Stimulated activated CD8-positive, alpha-beta memory T cell treated with anti-CD3 and anti-CD28 coated beads, Interleukin-4, amount 100 ng/mL, for 24 hours (primary cell): ENCODE data around the gene ABCA7.

Source experiments
- DNase-seq: peaks from one replicate; pipeline ENCODE4 v3.0.0-alpha.2; 2020; ENCODE audit warnings: low read depth

Gene ABCA7

DNA sequence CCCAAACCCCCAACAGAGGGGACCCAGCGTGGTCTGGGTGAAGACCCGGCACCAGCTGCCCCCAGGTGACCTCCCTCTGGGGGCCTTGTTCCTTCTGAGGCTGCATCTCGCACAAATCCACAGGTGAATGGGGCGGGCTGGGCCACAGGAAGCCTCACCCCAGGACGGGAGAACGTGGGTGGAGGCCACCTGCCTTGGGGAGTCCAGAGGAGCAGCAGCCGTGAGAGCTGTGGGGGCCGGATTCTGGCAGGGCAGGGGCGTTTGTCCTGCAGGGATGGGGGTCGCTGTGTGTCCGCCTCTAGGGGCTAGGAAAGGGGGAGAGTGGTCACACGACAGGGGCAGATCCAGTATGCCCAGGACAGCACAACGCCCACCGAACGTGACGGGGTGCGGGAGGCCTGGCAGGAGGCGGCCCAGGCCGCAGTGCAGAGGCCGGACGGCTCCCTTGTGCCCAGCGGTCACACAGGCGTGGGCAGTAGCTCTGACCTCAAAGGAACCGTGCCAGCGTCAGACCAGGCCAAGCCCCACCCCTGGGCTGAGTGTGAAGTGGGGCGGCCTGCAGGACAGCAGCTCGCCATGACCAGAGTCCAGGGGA is 48.6 kb downstream of the ABCA7 start:
- no peak for DNase-seq

DNA sequence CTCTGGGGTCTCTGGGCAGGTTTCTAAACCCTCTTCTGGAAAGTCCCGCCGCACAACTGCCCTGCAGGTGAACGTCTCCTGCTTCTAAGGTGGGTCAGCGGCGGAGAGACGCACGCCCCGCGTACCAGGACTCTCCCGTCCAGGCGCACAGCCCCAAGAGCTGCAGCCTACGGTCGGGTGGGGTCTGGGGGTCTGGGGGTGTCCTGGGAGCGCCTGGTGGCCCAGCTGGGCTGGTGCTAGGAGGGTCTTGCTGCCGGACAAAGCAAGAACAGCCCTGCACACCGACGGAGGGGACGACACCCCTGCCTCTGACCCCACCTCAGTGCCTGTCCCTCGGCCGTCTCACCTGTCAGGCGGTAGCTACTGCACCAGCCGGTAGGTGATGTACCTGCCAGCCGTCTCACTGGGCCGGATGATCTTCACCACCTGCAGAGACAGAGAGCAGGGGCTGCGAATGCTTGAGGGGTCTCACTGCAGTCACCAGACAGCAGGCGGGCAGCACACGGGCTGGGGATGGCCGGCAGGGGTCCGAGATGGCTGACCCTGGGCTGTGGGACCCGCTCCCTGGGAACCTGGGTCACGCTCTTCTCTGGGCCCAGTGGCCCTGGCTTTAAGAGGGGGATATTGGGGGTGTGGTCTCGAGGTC is 49.3 kb downstream of the ABCA7 start:
- no peak for DNase-seq

DNA sequence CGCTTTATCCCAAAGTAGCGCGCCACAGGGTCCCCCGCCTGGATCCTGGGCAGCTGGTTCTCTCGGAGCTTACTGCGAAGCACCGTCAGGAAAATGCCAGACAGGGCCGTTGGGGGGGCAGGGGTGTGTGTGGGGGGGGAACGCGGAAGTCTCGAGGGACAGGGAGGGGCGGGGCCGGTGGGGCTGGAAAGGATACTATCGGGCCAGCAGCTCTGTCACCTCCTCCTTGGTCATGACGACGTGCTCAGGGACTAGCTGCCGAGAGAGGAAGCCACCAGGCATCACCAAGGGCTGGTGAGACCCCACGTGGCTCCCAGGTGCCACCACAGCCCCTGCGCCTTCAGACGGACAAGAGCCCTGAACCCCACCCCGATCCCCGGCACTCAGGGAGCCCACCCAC is 50.0 kb downstream of the ABCA7 start:
- no peak for DNase-seq

DNA sequence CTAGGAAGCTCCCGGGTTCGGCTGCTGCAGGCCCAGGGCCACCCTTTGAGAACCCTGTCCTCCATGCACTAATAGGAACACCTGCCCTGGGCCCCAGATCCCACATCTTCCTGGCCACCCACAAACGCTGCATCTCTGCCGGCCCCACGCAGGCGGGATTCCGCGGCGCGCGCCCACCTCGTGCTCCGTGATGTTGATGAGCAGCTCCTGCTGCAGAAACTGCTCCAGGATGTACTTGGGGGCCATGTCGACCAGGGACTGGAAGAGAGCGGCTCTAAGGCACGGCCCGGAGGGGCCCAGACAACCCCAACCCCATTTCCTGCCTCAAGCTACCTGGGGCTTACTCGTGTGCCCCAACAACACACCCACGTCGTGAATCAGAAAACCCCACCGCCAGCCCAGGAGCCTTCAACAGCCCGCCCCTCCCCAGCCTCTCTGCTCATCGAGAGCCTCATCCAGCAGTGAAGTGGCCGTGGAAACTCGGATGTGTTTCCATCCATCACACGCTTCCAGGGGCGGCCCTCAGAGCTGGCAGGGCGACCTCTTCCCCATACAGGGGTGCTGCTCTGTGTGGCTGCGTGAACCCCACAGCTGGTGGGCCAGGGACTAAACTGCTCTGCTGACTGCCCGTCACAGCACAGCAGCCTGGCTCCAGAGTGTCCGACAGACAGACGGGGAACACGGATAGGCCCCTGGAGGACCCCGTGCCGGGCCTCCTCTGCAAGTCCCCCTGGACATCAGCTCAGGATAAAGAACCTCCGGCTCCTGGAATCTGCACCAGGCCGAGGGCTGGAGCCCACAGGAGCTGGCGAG is 51.0 kb downstream of the ABCA7 start:
- no peak for DNase-seq

DNA sequence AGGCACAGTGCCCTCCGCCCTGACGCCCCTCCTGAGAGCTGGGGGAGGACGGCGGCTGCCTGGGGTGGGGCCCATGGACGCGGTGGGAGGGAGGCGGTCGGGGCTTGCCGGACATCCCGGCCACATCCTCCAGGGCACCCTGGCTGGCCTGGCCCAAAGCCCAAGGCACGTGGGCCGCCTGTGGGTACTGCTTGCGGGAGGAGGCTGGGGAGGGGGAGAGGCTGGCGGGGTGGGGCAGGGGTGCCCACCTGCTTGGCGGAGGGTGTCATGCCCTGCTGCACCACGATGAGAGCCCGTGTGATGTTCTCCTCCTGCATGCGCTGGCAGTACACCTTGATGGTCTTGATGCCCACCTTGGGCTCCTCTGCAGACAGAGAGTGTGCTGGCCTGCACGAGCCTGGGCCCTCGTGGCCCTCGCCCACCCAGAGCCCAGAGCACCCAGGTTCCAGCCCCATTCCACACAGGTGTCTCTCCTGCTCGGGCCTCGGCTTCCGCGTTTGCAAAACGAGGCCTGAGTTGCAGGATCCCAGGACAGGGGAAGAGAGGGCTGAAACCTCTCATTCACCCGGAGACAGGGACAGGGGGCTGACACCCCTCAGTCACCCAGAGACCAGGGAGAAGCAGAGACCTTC is 51.8 kb downstream of the ABCA7 start:
- no peak for DNase-seq

DNA sequence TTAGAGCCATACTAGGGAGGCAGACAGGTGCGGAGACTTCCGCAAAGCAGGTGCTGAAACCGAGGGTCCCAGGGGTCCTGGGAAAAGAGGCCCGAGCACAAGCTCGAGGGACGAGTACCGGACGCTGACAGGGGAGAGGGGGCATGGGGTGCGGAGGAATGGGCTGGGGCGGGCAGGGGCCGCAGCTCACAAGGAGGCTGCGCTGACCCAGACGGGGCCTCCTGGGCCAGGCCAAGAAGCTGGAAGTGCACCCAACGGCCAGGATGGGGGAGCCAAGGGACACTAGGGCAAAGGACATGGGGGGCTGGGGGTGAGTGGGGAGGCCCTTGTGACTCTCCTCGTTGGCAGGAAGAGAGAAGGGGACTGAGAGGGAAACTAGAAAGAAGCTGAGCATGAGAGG is 53.4 kb downstream of the ABCA7 start:
- no peak for DNase-seq

DNA sequence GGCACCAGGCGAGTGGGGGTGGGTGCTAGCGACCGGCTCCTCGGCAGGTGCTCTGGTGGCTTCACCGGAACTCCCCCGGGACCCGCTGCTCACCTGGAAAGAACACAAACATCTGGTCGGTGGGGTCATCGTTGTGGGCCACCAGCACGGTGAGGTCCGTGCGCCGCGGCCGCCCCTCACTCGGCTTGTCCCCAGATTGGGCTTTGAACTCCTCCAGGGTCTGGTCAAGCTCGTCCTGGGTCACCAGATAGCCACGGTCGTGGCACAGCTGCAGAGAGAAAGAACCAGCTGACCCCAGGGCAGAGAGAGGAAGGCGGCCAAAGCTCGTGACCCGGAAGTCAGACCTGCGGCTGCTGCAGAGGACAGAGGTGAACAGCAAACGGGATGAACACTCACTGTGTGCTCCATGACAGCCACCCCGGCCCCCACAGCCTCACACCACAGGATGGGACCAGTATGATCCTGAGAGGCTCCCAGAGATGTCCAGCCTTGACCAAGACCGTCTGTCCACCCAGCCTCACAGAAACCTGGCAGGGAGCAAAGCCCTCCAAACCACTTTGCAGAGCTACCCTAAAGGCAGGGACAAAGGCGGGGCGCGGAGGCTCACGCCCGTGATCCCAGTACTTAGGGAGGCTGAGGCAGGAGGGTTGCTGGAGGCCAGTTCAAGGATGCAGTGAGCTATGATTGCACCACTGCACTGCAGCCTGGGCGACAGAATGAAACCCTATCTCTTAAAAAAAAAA is 54.1 kb downstream of the ABCA7 start:
- no peak for DNase-seq

DNA sequence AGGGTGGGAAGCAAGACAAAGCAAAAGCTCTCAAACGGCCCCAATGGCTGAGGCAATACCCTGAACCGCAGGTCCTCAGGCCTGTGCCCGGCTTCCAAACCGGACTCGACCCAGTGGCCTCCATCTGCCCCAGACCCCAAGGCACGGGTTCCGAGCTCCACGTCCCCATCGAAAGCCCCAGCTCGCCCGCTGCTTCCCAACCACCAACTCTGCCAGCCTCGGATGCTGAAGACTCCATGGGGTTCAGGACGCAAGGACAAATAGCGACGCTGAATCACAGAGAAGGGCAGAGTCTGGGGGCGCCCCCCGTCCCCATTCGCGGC is 54.7 kb downstream of the ABCA7 start:
- no peak for DNase-seq

DNA sequence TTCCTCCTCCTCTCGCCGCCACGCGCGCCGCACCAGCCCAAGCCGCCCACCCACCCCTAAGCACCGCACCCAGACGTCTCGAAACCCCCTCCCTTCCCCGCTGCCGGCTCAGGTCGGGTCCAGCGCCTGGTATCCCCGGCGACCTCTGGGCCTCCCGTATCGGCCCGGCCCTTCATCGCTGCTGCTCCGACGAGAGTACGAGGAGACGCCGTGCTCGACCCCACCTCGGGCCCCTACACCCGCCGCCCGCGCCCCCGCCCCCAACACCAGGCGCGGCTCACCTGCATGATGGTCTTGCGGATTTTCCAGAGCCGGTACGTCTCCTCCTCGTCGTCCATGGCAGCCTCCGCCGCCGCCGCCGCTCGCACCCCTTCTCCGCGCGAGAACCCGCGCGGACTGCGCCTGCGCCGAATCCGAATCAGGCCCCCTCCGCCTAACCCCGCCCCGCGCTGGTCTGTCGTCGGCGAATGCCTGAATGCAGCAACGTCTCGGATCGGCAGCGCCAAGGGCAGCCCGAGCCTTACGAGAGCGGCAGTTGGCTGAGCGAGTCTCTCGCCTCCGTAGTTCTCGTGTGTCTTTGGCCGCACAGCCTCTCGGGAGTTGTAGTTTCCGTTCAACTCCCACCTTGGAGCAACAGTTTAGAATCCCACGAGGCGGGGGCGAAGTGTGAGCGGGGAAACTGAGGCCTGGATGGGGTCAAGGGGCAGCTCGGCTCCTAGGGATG is 55.2 kb downstream of the ABCA7 start, which contains the start of gene POLR2E:
TSS of gene POLR2E (minus strand) at position 398 of the 724 bp plus-strand sequence. CDS start at position 338, 60 bp downstream.
- DNase-seq = peak; percentile 94

DNA sequence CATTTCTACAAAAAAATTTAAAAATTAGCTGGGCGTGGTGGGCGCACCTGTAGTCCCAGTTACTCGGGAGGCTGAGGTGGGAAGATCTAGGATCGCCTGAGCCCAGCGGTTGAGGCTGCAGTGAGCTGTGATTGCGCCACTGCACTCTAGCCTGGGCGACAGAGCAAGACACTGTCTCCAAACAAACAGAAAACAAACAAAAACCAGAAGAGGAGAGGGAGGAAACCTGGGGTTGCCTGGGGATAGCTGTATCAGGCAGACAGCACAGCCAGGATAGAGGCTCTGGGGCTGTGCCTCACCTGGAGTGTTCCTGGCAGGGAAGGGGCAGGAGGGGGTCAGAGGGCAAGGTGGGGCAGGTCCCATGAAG is 57.9 kb downstream of the ABCA7 start:
- DNase-seq = no peak

DNA sequence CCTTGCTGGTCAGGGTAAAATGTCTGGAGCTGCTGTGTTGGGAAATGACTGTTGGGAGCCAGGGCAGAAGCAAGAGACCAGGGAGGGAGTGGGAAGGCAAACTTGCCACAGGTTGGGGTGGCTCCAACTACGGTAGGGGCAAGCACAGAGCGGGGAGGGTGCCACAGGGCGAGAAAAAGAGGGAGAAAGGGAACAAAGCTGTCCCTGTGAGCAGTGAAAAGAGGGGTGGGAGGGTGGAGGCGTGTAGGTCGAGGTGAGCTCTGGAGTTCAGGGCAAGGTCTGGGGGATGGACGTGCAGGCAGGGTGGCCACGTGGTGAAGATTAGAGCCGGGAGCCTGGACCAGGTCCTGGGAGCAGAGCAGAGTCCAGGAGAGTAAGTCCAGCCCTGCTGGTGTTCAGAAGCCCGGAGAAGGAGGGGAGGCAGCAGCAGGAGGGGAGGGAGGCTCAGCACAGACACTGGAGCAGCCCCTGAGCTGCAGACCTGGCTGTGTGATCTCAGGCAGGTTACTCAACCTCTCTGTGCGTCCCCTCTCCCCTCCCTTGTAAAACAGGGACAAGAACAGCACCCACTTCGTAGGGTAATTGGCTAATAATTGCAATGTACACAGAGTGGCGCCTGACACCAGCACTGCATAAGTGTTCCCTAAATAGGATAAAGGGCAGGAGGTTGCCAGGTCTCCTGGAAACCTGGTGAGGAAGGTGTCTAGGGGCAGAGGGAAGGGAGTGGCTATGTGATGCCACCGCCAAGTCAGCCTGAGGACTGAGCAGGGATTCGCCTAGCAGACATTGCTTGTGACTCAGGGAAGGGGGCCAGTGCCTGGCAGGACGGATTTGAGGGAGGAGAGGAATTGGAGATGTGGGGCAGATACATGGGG is 58.5 kb downstream of the ABCA7 start:
- DNase-seq = no peak

DNA sequence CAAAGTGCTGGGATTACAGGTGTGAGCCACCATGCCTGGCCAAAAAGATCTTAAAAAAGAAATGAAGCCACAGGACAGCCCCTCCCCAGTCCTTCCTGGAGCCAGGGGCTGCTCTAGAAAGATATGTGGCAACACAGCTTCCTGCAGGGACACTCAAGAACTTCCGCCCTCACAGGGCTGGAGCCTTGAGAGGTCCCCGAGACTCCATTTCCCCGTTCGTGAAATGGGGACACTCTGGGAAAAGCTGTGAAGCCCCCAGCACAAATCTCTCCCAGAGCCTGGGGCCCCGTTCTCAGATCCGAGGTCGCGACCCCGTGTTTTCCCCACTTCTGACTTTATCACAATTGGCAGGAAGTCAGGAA is 61.4 kb downstream of the ABCA7 start:
- no peak for DNase-seq

DNA sequence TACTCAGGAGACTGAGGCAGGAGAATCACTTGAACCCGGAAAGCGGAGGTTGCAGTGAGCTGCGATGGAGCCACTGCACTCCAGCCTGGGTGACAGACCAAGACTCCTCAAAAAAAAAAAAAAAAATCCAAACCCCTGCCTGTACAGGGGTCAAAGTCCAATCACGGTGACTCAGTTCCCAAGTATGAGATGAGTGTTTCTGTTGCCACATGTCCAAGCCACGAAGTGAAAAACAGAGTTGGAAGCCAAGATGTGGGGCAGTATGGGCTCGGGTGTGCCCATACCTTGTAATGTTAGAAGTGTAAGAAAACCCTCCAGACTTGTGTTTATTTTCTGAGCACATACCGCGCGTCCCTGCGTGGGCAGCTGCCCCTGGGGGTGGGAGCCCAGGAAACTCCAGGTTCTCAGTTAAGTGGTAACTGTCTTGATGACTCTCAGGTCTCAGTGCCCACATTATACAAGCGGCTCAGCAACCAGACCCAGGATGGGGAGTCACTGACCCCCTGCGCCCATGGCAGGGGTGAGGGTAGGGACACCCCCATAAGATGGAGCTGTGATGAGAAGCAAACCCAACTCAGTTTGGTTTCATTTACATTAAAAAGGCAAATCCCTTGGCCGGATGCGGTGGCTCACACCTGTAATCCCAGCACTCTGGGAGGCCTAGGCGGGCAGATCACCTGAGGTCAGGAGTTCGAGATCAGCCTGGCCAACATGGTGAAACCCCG is 62.7 kb downstream of the ABCA7 start:
- DNase-seq = peak; percentile 61

DNA sequence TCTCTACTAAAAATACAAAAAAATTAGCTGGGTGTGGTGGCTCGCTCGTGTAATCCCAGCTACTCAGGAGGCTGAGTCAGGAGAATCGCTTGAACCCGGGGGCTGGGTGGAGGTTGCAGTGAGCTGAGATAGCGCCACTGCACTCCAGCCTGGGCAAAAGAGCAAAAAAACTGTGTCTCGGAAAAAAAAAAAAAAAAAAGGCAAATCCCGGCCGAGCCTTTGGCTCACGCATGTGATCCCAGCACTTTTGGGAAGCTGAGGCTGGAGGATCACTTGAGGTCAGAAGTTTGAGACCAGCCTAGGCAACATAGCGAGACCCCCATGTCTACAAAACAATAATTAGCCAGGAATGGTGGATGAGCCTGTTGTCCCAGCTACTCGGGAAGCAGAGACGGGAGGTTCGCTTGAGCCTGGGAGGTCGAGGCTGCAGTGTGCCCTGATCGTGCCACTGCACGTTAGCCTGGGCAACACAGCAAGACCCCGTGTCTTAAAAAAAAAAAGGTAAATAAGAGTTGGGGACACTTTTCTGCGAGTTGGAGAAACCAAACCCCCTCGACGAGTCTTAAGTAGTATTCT is 63.3 kb downstream of the ABCA7 start:
- no peak for DNase-seq

DNA sequence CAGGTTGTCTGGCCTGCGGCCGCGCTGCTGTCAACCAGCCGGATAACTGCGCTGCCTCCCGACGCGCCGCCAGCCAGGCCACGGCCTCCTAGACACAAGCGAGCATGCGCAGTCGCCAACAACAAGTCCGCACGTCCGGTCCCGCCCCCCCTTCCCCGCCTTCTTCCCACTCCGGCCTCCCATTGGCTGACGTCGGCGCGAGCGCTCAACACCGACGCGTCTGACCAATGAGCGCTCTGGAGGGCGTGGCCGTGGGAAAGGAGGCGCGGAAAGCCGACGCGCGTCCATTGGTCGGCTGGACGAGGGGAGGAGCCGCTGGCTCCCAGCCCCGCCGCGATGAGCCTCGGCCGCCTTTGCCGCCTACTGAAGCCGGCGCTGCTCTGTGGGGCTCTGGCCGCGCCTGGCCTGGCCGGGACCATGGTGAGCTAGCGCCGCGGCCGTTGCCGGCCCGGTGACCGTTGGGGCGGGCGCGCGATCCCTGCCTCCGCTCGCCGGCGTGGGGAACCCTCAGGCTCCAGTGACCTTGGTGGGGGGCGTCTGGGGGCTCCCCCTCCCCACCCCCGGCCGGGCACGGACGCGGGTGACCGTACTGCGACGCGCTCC is 63.9 kb downstream of the ABCA7 start, which contains the start of gene GPX4:
TSS of gene GPX4 (plus strand) at position 287 of the 603 bp plus-strand sequence. CDS start at position 337, 50 bp downstream.
- DNase-seq = peak; percentile 97

DNA sequence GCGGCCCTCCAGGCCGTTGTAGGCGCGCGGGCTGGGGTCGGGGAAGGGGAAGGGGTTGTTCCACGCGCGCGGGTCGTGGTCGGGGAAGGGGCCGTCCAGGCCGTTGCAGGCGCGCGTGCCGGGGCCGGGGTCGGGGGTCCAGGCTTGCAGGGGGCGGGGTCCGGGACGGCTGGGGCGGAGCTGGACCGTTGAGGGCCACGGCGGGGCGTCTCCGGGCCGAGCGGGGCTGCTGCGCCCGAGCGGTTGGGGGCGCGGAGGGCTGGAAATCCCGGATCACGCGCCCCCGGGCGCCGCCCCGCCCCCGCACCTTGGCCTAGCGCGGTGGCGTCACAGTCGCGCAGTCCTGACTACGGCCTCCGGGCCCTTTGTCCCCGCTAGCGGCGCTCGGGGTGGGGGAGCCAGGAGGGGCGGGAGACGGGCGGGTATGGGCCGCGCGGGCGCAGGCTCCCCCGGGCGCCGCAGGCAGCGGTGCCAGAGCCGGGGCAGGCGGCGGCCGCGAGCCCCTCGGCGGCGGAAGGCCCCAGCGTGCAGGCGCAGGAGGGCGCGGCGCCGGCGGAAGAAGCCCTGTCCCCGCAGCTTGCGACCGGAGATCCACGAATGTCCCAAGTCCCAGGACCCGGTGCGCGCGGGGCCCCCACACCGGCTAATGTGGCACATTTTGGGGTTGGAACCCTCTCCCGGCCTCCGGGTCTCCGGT is 64.6 kb downstream of the ABCA7 start:
- peak; percentile 66 for DNase-seq

DNA sequence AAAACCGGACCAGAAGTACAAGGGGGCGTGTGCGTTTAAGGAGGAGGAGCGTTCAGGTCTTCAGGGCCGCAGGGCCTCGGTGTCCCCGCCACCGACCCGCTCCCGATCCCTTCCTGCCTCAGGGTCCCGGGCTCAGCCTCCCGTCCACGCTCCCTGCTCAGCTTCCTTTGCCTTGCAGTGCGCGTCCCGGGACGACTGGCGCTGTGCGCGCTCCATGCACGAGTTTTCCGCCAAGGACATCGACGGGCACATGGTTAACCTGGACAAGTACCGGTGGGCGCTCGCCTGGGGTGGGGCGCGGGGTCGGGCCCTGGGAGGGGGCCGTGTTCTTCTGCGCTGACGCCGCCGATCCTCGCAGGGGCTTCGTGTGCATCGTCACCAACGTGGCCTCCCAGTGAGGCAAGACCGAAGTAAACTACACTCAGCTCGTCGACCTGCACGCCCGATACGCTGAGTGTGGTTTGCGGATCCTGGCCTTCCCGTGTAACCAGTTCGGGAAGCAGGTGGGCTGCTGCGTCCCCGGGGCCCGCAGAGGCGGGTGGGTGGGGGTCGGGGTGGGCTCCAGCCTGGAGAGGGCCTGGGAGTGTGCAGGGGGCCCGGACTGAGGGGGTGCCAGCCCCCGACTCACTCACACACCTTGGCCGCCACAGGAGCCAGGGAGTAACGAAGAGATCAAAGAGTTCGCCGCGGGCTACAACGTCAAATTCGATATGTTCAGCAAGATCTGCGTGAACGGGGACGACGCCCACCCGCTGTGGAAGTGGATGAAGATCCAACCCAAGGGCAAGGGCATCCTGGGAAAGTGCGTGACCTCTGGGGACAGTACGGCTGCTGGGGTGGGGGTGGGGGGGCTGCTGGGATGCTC is 65.3 kb downstream of the ABCA7 start:
- DNase-seq = no peak
